Measurements from ENCODE around the gene CD46.

Gene CD46

GRCh38 chr1:207744000-207744534, 7.8 kb upstream of the CD46 start:
- Histone ChIP-seq H3K27ac (no peak overlapping the region), H3K9me3 (no peaks in the 10 kb centered on the region), H3K27me3 (no peaks in the 10 kb centered on the region), H3K4me1 (ENCODE audit: control insufficient read depth in 1 of 2, insufficient read depth in 1 of 2, low read depth in 1 of 2, low read length in 1 of 2) (no peaks in the 10 kb centered on the region), H3K36me3 (no peaks in the 10 kb centered on the region), H3K4me3 (ENCODE audit: low read depth in 1 of 2, low read length in 1 of 2) (no peak overlapping the region)
- no peak for TF ChIP-seq CTCF (IDR thresholded peaks at IDR 0.05)

GRCh38 chr1:207745285-207745684, 6.6 kb upstream of the CD46 start:
- H3K27ac ChIP-seq: no peak overlapping the region
- TF ChIP-seq CTCF (IDR thresholded peaks at IDR 0.05): no peak

GRCh38 chr1:207745839-207746767, 5.8 kb upstream of the CD46 start:
- H3K27ac ChIP-seq: no peak overlapping the region
- H3K27me3 ChIP-seq: no peaks in the 10 kb centered on the region
- H3K36me3 ChIP-seq: no peaks in the 10 kb centered on the region
- no peak overlapping the region for H3K4me3 ChIP-seq (ENCODE audit: low read depth in 1 of 2, low read length in 1 of 2)
- H3K4me1 ChIP-seq (ENCODE audit: control insufficient read depth in 1 of 2, insufficient read depth in 1 of 2, low read depth in 1 of 2, low read length in 1 of 2): peaks cover under 1% of the 10 kb centered on the region in 2 experiments
- no peak for TF ChIP-seq CTCF (IDR thresholded peaks at IDR 0.05)
- no peaks in the 10 kb centered on the region for H3K9me3 ChIP-seq

More at GRCh38 chr1:207745285-207745684, 6.6 kb upstream of the CD46 start:
- Histone ChIP-seq H3K36me3 (no peaks in the 10 kb centered on the region), H3K4me3 (ENCODE audit: low read depth in 1 of 2, low read length in 1 of 2) (no peak overlapping the region), H3K9me3 (no peaks in the 10 kb centered on the region), H3K4me1 (ENCODE audit: control insufficient read depth in 1 of 2, insufficient read depth in 1 of 2, low read depth in 1 of 2, low read length in 1 of 2) (no peaks in the 10 kb centered on the region), H3K27me3 (no peaks in the 10 kb centered on the region)

GRCh38 chr1:207747627-207748492, 4.0 kb upstream of the CD46 start:
- H3K27me3 ChIP-seq: no peaks in the 10 kb centered on the region
- H3K4me1 ChIP-seq (ENCODE audit: control insufficient read depth in 1 of 2, insufficient read depth in 1 of 2, low read depth in 1 of 2, low read length in 1 of 2): peaks cover 6 to 10% of the 10 kb centered on the region in 2 experiments
- no peak overlapping the region for H3K4me3 ChIP-seq (ENCODE audit: low read depth in 1 of 2, low read length in 1 of 2)
- TF ChIP-seq CTCF (IDR thresholded peaks at IDR 0.05): no peak
- no peaks in the 10 kb centered on the region for H3K9me3 ChIP-seq
- H3K36me3 ChIP-seq: no peaks in the 10 kb centered on the region
- no peak overlapping the region for H3K27ac ChIP-seq

GRCh38 chr1:207748737-207749528, 2.9 kb upstream of the CD46 start:
- no peak for TF ChIP-seq CTCF (IDR thresholded peaks at IDR 0.05)
- Histone ChIP-seq H3K27ac (no peak overlapping the region), H3K9me3 (no peaks in the 10 kb centered on the region), H3K27me3 (no peaks in the 10 kb centered on the region), H3K4me1 (ENCODE audit: control insufficient read depth in 1 of 2, insufficient read depth in 1 of 2, low read depth in 1 of 2, low read length in 1 of 2) (peaks cover 17 to 21% of the 10 kb centered on the region in 2 experiments), H3K4me3 (ENCODE audit: low read depth in 1 of 2, low read length in 1 of 2) (no peak overlapping the region), H3K36me3 (no peaks in the 10 kb centered on the region)
